Muscle layer of colon (tissue), 2 donors: Measurements from ENCODE around the gene B4GALT1.
A peak's percentile ranks its signal among the peaks of the same experiment; 100 is the strongest.

Experiments
- H3K27ac ChIP-seq: one replicate; pipeline ENCODE4 v1.7.0; 2013; ENCODE audit warnings: low read depth, mild to moderate bottlenecking, low read length, moderate library complexity
- H3K27me3 ChIP-seq, 2 donors: one replicate each; pipeline ENCODE4 v1.7.0; 2013; ENCODE audit warnings: low read length in 2 of 2, mild to moderate bottlenecking in 2 of 2; ENCODE audit not compliant: insufficient read depth in 2 of 2, control insufficient read depth in 1 of 2
- H3K36me3 ChIP-seq: one replicate; pipeline ENCODE4 v1.7.0; 2013; ENCODE audit warnings: mild to moderate bottlenecking, low read length; ENCODE audit not compliant: insufficient read depth
- H3K4me1 ChIP-seq: one replicate; pipeline ENCODE4 v1.7.0; 2013; ENCODE audit warnings: mild to moderate bottlenecking, low read length; ENCODE audit not compliant: insufficient read depth
- H3K4me3 ChIP-seq, 2 donors: one replicate each; pipeline ENCODE4 v1.7.0; 2013; ENCODE audit warnings: low read length in 2 of 2, low read depth in 1 of 2, mild to moderate bottlenecking in 1 of 2, moderate library complexity in 1 of 2
- H3K9ac ChIP-seq: one replicate; pipeline ENCODE4 v1.7.0; 2013; ENCODE audit warnings: low read length
- H3K9me3 ChIP-seq: one replicate; pipeline ENCODE4 v1.7.0; 2013; ENCODE audit warnings: mild to moderate bottlenecking, low read length
- donor health status: abdominal sarcoma.
- donor health status: Adenocarcinoma of cecum.

The B4GALT1 gene, protein sequence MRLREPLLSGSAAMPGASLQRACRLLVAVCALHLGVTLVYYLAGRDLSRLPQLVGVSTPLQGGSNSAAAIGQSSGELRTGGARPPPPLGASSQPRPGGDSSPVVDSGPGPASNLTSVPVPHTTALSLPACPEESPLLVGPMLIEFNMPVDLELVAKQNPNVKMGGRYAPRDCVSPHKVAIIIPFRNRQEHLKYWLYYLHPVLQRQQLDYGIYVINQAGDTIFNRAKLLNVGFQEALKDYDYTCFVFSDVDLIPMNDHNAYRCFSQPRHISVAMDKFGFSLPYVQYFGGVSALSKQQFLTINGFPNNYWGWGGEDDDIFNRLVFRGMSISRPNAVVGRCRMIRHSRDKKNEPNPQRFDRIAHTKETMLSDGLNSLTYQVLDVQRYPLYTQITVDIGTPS

GRCh38 chr9:33167084-33167971, at the start of gene B4GALT1:
Gene B4GALT1, minus strand, starts transcription at chr9:33167336. Its CDS starts 167 bp downstream, at chr9:33167169.
- H3K4me1 ChIP-seq, result peaks cover 34% of the 10 kb centered on the region
- no peaks in the 10 kb centered on the region for H3K9me3 ChIP-seq
- peak within 1 kb of the TSS; percentile 41 to 82 for H3K4me3 ChIP-seq
- H3K27ac ChIP-seq, result peak within 1 kb of the TSS; percentile 80
- H3K36me3 ChIP-seq, result no peaks in the 10 kb centered on the region
- no peaks in the 10 kb centered on the region for H3K27me3 ChIP-seq
- H3K9ac ChIP-seq, result peak within 1 kb of the TSS; percentile 90

- Histone ChIP-seq H3K9me3 (no peaks in the 10 kb centered on the region), H3K27ac (no peak overlapping the region), H3K4me3 (no peak overlapping the region), H3K4me1 (no peaks in the 10 kb centered on the region), H3K9ac (no peak overlapping the region), H3K36me3 (no peaks in the 10 kb centered on the region), H3K27me3 (no peaks in the 10 kb centered on the region)
Observed at GRCh38 chr9:33211695-33212393, 44.7 kb upstream of the B4GALT1 start.

GRCh38 chr9:33210006-33210715, 43.0 kb upstream of the B4GALT1 start:
- Histone ChIP-seq H3K27ac (no peak overlapping the region), H3K9ac (no peak overlapping the region), H3K4me1 (no peaks in the 10 kb centered on the region), H3K4me3 (no peak overlapping the region), H3K36me3 (no peaks in the 10 kb centered on the region), H3K9me3 (no peaks in the 10 kb centered on the region), H3K27me3 (no peaks in the 10 kb centered on the region)

GRCh38 chr9:33209394-33209793, 42.3 kb upstream of the B4GALT1 start:
- no peaks in the 10 kb centered on the region for H3K27me3 ChIP-seq
- H3K4me3 ChIP-seq, result no peak overlapping the region
- no peak overlapping the region for H3K27ac ChIP-seq
- no peaks in the 10 kb centered on the region for H3K9me3 ChIP-seq
- H3K9ac ChIP-seq, result no peak overlapping the region
- H3K36me3 ChIP-seq, result no peaks in the 10 kb centered on the region
- H3K4me1 ChIP-seq, result no peaks in the 10 kb centered on the region

DNA sequence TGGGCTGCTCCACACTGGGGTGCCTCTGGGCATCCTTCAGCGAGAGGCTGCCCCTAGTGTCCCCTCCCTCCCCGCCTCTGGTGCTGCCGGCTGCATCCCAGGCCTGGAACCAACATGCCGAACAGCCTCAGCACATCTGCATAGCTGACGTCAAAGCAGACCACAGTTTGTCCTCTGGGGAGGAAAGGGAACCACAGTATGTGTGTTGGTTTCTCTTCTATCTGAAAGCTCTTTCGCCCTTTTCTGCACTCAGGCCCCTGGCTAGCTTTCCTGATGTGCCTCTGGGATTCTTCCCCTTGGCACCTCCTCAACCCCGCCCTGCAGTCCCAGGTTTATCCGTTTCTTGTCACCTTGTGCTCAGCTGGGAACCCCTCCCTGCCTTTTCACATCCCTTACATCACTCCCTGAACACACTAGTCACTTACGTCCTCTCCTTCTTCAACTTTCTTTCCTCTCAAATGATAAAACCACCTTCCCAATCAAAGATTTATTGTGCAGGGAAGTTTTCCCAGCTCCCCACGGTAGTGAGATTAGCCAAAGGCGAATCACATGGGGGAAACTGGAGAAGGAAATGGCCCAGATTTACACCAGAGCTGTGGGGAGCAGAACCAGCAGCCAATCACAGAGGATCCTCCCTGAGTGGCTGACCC, 35.5 kb upstream of the B4GALT1 start:
- Histone ChIP-seq H3K27ac (no peak overlapping the region), H3K4me3 (no peak overlapping the region), H3K27me3 (no peaks in the 10 kb centered on the region), H3K9ac (no peak overlapping the region), H3K9me3 (no peaks in the 10 kb centered on the region), H3K4me1 (peaks cover 12% of the 10 kb centered on the region), H3K36me3 (no peaks in the 10 kb centered on the region)

GRCh38 chr9:33202018-33202417, 34.9 kb upstream of the B4GALT1 start:
- no peak overlapping the region for H3K4me3 ChIP-seq
- H3K36me3 ChIP-seq, result no peaks in the 10 kb centered on the region
- no peak overlapping the region for H3K27ac ChIP-seq
- H3K27me3 ChIP-seq, result no peaks in the 10 kb centered on the region
- H3K4me1 ChIP-seq, result peaks cover 19% of the 10 kb centered on the region
- no peaks in the 10 kb centered on the region for H3K9me3 ChIP-seq
- no peak overlapping the region for H3K9ac ChIP-seq

DNA sequence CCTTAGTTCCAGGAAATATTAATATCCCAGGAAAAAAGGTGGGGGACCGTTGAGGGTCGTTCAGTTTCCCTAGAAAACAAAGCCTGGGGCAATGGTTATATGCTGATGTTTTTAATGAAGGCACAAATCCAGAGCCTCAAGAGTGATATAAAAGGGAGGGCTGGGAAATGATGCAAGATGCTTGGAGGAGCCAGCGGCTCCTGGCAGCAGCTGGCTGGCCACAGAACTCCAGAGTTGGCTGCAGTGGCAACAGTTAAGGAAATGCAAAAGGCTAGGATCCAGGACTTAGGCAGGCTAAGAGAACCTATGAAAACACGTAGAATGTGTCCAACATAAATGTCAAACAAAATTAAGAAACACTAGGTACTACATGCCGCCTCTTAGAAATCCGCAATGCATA, 31.0 kb upstream of the B4GALT1 start:
- Histone ChIP-seq H3K27ac (peak overlapping the region; percentile 52), H3K4me3 (no peak overlapping the region), H3K9me3 (no peaks in the 10 kb centered on the region), H3K36me3 (no peaks in the 10 kb centered on the region), H3K9ac (no peak overlapping the region), H3K4me1 (peaks cover 19% of the 10 kb centered on the region), H3K27me3 (no peaks in the 10 kb centered on the region)

GRCh38 chr9:33197279-33198152, 30.4 kb upstream of the B4GALT1 start:
- Histone ChIP-seq H3K4me3 (no peak overlapping the region), H3K27me3 (no peaks in the 10 kb centered on the region), H3K4me1 (peaks cover 23% of the 10 kb centered on the region), H3K36me3 (no peaks in the 10 kb centered on the region), H3K9me3 (no peaks in the 10 kb centered on the region), H3K27ac (peak overlapping the region; percentile 59), H3K9ac (no peak overlapping the region)

- Histone ChIP-seq H3K36me3 (no peaks in the 10 kb centered on the region), H3K27ac (no peak overlapping the region), H3K4me3 (no peak overlapping the region), H3K4me1 (peaks cover 27% of the 10 kb centered on the region), H3K27me3 (no peaks in the 10 kb centered on the region), H3K9ac (no peak overlapping the region), H3K9me3 (no peaks in the 10 kb centered on the region)
Observed at GRCh38 chr9:33196736-33197135, 29.6 kb upstream of the B4GALT1 start.

DNA sequence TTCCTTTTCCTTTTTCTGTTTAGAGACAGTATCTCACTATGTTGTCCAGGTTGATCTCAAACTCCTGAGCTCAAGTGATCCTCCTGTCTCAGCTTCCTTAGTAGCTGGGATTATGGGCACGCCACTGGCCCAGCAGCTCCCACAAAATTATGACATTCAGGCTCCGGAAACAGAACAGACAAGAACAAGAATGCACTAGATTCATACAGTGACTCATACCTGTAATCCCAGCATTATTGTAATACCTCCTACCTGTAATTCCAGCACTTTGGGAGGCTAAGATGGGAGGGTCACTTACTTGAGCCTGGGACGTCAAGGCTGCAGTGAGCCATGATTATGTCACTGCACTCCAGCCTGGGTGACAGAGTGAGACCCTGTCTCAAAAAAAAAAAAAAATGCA, 26.7 kb upstream of the B4GALT1 start:
- no peaks in the 10 kb centered on the region for H3K36me3 ChIP-seq
- no peak overlapping the region for H3K27ac ChIP-seq
- no peaks in the 10 kb centered on the region for H3K9me3 ChIP-seq
- no peak overlapping the region for H3K9ac ChIP-seq
- no peaks in the 10 kb centered on the region for H3K27me3 ChIP-seq
- H3K4me3 ChIP-seq, result no peak overlapping the region
- peaks cover 27% of the 10 kb centered on the region for H3K4me1 ChIP-seq
